Left cardiac atrium (tissue), 4 donors: ENCODE data around the gene PLXNC1. TPM values are rescaled to one million over a fixed set of nuclear protein-coding genes. Genes with fewer than 3 reads are reported as not detected.

Experiments used
- ATAC-seq, 2 donors: fragments of 200-7000 bp; cut with Tn5 transposase; one replicate each; pipeline ENCODE4 v1.9.1; 2020; ENCODE audit warnings: mild to moderate bottlenecking in 2 of 2, moderate library complexity in 2 of 2
- DNase-seq: peaks from one replicate; pipeline ENCODE4 v3.0.0-alpha.2; 2020
- intact Hi-C, 2 donors: fragments of 100-400 bp; cut with DNase I; formaldehyde crosslinking; loops; one replicate each; pipeline versions ENCODE4 v1.14.1 to v1.15.1; 2022 to 2023
- total RNA-seq, 2 donors: library from RNA; stranded (reverse); fragmentation: NEBNext Ultra II Directional; extraction: Animal tissue kit (Norgen Biotek cat#: 25700); gene quantifications; one replicate each; pipeline ENCODE4 v1.2.1, GENCODE V29; 2021
- donor health status: DM: no; HTN: yes; CAD: no.
- donor health status: DM: no; HTN: yes; CAD: no; lungs with severe emphysema.
- donor health status: DM: yes; HTN: yes; CAD: no.
- donor health status: Dilated cardiomyopathy.

Gene PLXNC1
- total RNA-seq, 2 donors from 2014 or later = 3.2 to 4.1 TPM

- intact Hi-C loops = no loop called here
- ATAC-seq (no peak), DNase-seq (no peak)
These were observed 23.2 kb downstream of the PLXNC1 start for GRCh38 chr12:94171595-94171930.

DNA sequence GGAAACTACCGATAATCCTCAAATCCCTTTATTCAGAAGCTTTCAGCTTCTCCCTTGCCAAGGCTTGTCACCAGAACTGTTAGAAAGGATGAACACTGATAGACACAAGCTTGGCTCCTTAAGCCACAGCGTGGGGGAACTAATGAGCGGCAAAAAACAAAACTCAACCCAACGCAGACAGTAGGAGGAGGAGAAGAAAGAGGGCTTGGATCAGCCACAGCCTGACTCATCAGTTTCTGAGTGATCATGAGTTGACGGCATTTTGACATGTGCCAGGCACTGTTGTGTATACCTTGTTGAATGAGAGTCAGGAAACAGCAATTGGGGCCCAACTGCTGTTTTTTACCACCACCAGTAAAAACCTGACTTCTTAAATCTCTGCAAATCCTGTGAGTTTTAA is 23.7 kb downstream of the PLXNC1 start:
- intact Hi-C loops = no loop called here
- no peak for DNase-seq
- ATAC-seq = peak in 1 of 2 donors; percentile 50

DNA sequence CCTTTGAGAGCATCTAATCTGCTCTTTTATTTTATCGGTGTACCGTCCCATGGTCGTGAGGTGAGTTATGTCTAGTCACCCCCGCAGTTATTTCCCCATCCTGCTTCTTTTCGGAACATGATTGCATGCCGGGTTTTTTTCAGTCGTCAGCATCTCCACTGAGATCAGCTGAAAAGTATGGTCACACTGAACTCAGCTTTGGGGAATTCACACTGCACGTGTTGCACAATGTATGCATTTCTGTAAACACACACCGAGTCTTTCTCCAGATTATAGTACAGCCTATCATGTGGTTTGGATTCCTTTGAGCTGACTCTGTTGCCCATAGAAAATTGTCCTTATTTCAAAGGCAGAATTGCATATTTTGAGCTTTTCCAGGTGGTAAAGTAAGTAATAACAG is 24.6 kb downstream of the PLXNC1 start:
- intact Hi-C loops = no loop called here
- DNase-seq (no peak), ATAC-seq (peak in 1 of 2 donors; percentile 69)

DNA sequence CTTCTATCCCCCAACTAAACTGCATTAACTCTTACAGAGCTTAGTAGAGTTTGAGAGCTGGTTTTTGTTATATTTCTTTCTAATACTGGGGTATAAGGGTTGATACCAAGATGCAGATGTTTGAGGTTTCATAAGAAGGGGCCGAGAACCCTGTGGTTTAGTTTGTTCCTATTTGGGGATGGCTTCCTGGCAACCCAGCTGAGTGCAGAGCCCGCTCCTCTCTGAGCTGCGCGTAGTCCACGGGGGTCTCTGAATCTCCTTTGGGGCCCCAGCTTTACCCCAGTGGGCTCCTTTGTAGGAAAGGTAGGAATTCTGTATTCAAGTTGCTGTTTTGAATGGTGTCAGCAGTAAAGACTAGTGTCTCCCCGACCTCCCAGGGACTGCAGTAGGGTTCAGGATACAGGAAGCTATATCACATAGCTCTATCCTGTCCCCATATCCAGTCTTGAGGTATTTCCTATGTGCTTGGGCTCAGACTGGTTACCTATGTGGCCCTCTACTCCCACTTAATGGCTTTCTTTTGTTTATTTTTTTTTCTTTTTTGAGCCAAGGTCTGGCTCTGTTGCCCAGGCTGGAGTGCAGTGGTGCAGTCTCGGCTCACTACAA is 25.4 kb downstream of the PLXNC1 start:
- no peak for DNase-seq
- intact Hi-C loops = no loop called here
- peak in 1 of 2 donors; percentile 50 for ATAC-seq

- intact Hi-C loops = no loop called here
- ATAC-seq = peak; percentile 41 to 46
- no peak for DNase-seq
These were observed 26.2 kb downstream of the PLXNC1 start for GRCh38 chr12:94174576-94174975.

GRCh38 chr12:94175763-94176668 is 27.6 kb downstream of the PLXNC1 start:
- DNase-seq (no peak), ATAC-seq (no peak)
- intact Hi-C loops = no loop called here

GRCh38 chr12:94178054-94178453 is 29.7 kb downstream of the PLXNC1 start:
- DNase-seq (no peak), ATAC-seq (no peak)
- intact Hi-C loops = no loop called here

- intact Hi-C loops = no loop called here
- ATAC-seq (no peak), DNase-seq (no peak)
These were observed 30.5 kb downstream of the PLXNC1 start for GRCh38 chr12:94178882-94179281.

- intact Hi-C loops = no loop called here
- DNase-seq (no peak), ATAC-seq (no peak)
These were observed 31.3 kb downstream of the PLXNC1 start for GRCh38 chr12:94179723-94180122.

DNA sequence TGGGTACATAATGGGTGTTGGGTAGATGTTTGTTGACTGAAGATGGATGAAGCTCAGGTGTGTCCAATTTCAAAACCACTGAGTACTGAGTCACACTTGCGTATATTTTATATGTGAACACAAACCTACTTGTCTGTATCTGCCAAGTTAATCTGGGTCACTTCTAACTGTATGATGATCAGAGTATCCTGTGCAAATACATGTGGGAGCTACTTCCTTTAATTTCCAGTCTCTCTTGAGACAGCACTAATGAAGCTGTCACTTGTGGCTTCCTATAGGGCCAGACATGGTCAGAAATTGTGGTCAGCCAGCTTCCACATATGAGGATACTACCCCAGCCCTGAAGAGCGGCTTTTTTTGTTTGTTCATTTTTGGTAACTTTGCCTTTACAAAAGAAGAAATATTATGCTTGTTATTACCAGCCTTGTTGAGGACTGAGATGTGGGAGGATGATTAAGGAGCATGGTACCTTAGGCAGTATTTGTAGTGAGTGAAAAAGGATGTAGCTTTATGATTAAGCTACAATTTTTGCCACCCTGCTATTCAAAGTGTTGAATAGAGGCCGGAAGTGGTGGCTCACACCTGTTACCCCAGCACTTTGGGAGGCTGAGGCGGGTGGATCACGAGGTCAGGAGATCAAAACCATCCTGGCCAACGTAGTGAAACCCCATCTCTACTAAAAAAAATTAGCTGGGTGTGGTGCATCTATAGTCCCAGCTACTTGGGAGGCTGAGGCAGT is 32.4 kb downstream of the PLXNC1 start:
- ATAC-seq = peak in 1 of 2 donors; percentile 55
- intact Hi-C loops = no loop called here
- no peak for DNase-seq

DNA sequence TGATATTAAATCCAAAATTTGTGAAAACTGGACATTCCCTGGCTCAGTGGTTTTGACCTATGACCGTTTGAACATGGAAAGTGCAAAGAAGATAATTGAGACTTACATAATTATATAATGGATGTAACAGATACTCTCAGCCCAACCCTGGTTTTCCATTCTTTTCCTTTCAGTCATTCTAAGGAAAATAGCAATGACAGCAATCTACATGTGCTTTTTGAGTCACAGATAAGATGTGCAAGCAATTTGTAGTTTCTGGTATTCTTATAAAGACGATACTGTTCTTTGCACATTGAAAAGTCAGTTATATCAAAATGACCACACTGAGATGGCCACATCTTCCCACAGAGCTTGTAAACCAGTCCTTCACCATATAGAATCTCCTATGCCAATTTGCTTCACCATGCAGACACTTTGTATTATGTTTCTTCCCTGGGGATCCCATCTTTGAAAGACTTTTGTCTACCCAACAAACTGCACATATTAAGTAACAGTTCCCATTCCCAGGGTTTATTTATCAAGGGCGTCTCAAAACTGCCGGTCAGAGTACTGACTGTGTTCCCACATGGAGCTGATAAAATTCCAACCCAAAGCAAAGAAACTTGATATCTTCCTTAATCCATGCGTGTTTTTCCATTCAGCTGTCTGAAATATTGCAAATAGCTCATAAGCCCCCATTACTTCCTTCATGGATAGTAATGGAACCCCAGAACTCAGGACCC is 34.8 kb downstream of the PLXNC1 start:
- no peak for ATAC-seq
- intact Hi-C loops = no loop called here
- no peak for DNase-seq

DNA sequence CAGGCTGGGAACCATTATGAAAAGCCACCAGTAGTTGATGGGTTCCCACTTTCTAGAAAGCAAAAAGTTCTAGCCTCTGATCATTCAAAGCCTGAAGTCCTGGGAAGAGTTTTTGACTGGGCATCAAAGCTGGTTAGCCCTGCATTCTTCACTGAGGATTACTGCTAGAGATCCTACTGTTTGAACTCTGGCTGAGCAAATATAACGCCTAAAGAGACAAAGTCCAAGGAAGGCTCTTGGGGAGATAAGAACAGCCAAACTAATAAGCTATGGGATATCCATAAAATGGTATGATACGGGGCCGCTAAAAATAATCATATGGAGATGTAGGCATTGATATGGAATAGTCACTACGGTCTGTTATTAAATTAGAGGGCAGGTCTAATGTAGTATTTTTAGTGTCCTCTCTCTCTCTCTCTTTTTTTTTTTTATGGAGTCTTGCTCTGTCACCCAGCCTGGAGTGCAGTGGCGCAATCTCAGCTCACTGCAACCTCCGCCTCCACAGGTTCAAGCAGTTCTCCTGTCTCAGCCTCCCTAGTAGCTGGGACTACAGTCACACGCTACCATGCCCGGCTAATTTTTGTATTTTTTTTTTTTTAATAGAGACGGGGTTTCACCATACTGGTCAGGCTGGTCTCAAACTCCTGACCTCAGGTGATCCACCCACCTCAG is 35.5 kb downstream of the PLXNC1 start:
- no peak for ATAC-seq
- intact Hi-C loops = no loop called here
- no peak for DNase-seq

- no peak for DNase-seq
- no peak for ATAC-seq
- intact Hi-C loops = no loop called here
These were observed 36.8 kb downstream of the PLXNC1 start for GRCh38 chr12:94184995-94185719.

DNA sequence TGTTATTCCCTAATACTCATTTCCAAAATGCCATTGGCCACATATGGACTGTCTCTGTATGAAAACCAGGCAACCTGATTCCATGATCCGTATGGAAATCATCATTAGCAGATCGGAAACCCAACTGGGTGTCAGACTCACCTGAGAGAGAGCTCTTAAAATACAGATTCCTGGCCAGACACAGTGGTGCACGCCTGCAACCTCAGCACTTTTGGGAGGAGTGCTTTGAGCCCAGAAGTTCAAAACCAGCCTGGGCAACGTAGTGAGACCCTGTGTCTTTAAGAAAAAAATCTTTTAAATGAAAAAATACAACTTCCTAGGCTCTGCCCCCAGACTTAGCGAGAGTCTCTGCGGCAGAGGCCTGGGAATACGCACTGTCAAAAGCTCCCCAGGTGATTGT is 37.4 kb downstream of the PLXNC1 start:
- intact Hi-C loops = no loop called here
- DNase-seq (no peak), ATAC-seq (no peak)

DNA sequence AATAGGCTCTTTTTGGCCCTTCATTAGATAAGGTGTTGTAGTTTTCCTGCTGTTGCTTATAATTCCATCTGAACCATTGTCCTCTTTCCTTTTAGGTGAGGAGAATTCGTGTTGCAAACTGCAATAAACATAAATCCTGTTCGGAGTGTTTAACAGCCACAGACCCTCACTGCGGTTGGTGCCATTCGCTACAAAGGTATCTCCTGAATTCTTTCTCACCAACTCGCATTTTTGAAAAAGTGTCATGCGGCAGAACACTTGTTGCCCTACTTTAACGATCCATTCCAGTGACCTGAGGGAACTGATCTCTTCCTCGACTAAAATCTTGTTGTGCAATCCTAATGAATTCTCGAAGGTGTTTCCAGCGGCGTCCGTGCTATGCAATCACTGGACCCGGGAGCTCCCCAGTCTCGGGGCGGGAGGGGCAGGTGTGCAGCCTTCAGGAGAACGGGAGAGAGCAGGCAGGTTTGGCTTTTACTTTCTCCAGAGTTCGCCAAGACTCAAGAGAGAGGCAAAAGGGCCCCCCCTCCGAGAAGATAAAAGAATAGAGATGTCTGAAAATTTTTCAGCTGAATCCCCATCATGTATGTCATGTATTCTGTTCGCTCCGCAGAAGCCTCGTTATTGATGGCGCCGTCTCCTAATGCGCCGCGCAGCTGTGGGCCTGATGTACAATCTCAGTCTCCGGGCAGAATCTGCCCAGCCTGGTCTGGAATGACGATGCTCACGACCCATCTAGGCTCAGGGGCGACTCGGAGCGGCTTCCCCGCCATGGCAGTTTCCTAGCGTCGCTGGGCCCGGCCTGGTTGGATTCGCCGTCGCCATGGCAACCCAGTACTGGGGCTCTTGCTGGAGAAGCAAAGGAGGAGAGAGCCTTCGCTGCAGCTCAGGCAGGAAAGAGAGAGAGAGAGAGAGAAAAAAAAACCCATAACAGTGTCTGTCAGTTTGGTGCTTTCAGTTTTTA is 38.2 kb downstream of the PLXNC1 start:
- peak; percentile 60 for DNase-seq
- intact Hi-C loops = no loop called here
- peak; percentile 57 to 61 for ATAC-seq

GRCh38 chr12:94187361-94187760 is 39.0 kb downstream of the PLXNC1 start:
- ATAC-seq (no peak), DNase-seq (no peak)
- intact Hi-C loops = no loop called here

DNA sequence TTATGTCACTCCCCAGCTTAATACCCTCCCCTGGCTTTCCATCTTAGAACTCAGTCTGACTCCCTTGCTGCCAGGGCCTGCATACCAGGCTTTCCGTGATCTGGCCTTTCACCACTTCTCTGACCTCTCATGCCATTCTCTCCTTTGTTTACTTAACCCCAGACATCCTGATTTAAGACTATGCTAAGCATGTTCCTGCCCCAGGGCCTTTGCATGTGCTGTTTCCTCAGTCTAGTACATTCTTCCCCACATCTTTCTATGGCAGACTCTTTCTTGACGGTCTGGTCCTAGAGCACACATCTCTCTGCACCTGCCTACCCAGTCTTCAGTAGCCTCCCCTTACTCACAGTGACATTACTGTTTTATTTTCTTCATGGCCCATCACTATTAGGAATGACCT is 42.2 kb downstream of the PLXNC1 start:
- DNase-seq = no peak
- ATAC-seq = no peak
- intact Hi-C loops = no loop called here
